Activated CD8-positive, alpha-beta memory T cell treated with anti-CD3 and anti-CD28 coated beads, Interleukin-2, amount 50 U/mL, for 24 hours (primary cell): ENCODE data around the gene ABLIM3.

ENCODE experiments used
- DNase-seq: peaks from one replicate; pipeline ENCODE4 v3.0.0-alpha.2; 2020; ENCODE audit errors: extremely low read depth

Gene ABLIM3

GRCh38 chr5:149282027-149282965 lies 141.0 kb downstream of the ABLIM3 start:
- no peak for DNase-seq

- no peak for DNase-seq
Measured at GRCh38 chr5:149282966-149283332, 141.7 kb downstream of the ABLIM3 start.

GRCh38 chr5:149283626-149284480 lies 142.6 kb downstream of the ABLIM3 start:
- no peak for DNase-seq

GRCh38 chr5:149284501-149284900 lies 143.2 kb downstream of the ABLIM3 start:
- DNase-seq = no peak

- no peak for DNase-seq
Measured at GRCh38 chr5:149285153-149285552, 143.9 kb downstream of the ABLIM3 start.

- DNase-seq = no peak
Measured at GRCh38 chr5:149288436-149288835, 147.1 kb downstream of the ABLIM3 start.

GRCh38 chr5:149289301-149289700 lies 148.0 kb downstream of the ABLIM3 start:
- DNase-seq = no peak

GRCh38 chr5:149294872-149295829 lies 153.9 kb downstream of the ABLIM3 start:
- DNase-seq = no peak

GRCh38 chr5:149297340-149298025 lies 156.2 kb downstream of the ABLIM3 start:
- no peak for DNase-seq

- no peak for DNase-seq
Measured at GRCh38 chr5:149298163-149298562, 156.9 kb downstream of the ABLIM3 start.

- no peak for DNase-seq
Measured at GRCh38 chr5:149298842-149299404, 157.6 kb downstream of the ABLIM3 start.

GRCh38 chr5:149299451-149300054 lies 158.3 kb downstream of the ABLIM3 start:
- DNase-seq = no peak

- DNase-seq = no peak
Measured at GRCh38 chr5:149300441-149300840, 159.1 kb downstream of the ABLIM3 start.

GRCh38 chr5:149301049-149301743 lies 159.9 kb downstream of the ABLIM3 start:
- DNase-seq = no peak

- DNase-seq = no peak
Measured at GRCh38 chr5:149301744-149302380, 160.6 kb downstream of the ABLIM3 start.

- DNase-seq = no peak
Measured at GRCh38 chr5:149302641-149303040, 161.3 kb downstream of the ABLIM3 start.

- no peak for DNase-seq
Measured at GRCh38 chr5:149303210-149303609, 161.9 kb downstream of the ABLIM3 start.

- no peak for DNase-seq
Measured at GRCh38 chr5:149304195-149305078, 163.1 kb downstream of the ABLIM3 start.
